ENCODE data around the gene PBX2.
"Not testable (repeated sequence)": the region's sequence is repeated elsewhere in the genome, so short reads cannot be mapped to it uniquely, and the experiment has no call there.

The PBX2 gene

GRCh38 chr6:32195652-32195901, 5.6 kb upstream of the PBX2 start:
- H3K9ac ChIP-seq (ENCODE audit: low read depth, low read length), result peak overlapping the region; percentile 68; the same call in 1 of the 2 replicates
- peaks cover 28% of the 10 kb centered on the region for H3K4me1 ChIP-seq (ENCODE audit: insufficient read depth, low read length)
- no peaks in the 10 kb centered on the region for H3K36me3 ChIP-seq (ENCODE audit: insufficient read depth, low read length)
- no peaks in the 10 kb centered on the region for H3K9me3 ChIP-seq (ENCODE audit: control insufficient read depth, insufficient read depth, low read length)

GRCh38 chr6:32194825-32195651, 5.0 kb upstream of the PBX2 start:
- Histone ChIP-seq H3K9ac (ENCODE audit: low read depth, low read length) (peak overlapping the region; percentile 71), H3K4me1 (ENCODE audit: insufficient read depth, low read length) (peaks cover 28% of the 10 kb centered on the region), H3K9me3 (ENCODE audit: control insufficient read depth, insufficient read depth, low read length) (no peaks in the 10 kb centered on the region), H3K36me3 (ENCODE audit: insufficient read depth, low read length) (no peaks in the 10 kb centered on the region)

GRCh38 chr6:32194388-32194787, 4.4 kb upstream of the PBX2 start:
- peaks cover 28% of the 10 kb centered on the region for H3K4me1 ChIP-seq (ENCODE audit: insufficient read depth, low read length)
- H3K9me3 ChIP-seq (ENCODE audit: control insufficient read depth, insufficient read depth, low read length), result no peaks in the 10 kb centered on the region
- no peaks in the 10 kb centered on the region for H3K36me3 ChIP-seq (ENCODE audit: insufficient read depth, low read length)
- no peak overlapping the region for H3K9ac ChIP-seq (ENCODE audit: low read depth, low read length)

- Histone ChIP-seq H3K9ac (ENCODE audit: low read depth, low read length) (peak overlapping the region; percentile 57; the same call in 1 of the 2 replicates), H3K4me1 (ENCODE audit: insufficient read depth, low read length) (peaks cover 35% of the 10 kb centered on the region)
- not testable (repeated sequence) for H3K36me3 ChIP-seq (ENCODE audit: insufficient read depth, low read length); H3K9me3 ChIP-seq (ENCODE audit: control insufficient read depth, insufficient read depth, low read length)
These were observed 3.1 kb upstream of the PBX2 start for GRCh38 chr6:32193096-32193495.

- Histone ChIP-seq H3K9me3 (ENCODE audit: control insufficient read depth, insufficient read depth, low read length) (no peaks in the 10 kb centered on the region), H3K9ac (ENCODE audit: low read depth, low read length) (peak within 1 kb of the TSS; percentile 57), H3K4me1 (ENCODE audit: insufficient read depth, low read length) (peaks cover 35% of the 10 kb centered on the region), H3K36me3 (ENCODE audit: insufficient read depth, low read length) (0 out of 2 replicates have a peak, but pooled peaks cover 2% of the 10 kb centered on the region)
These were observed 2.6 kb upstream of the PBX2 start, which contains the start of gene GPSM3 for GRCh38 chr6:32192608-32193039. Gene GPSM3, minus strand, starts transcription at chr6:32192643. Its CDS starts 130 bp downstream, at chr6:32192513.

- H3K36me3 ChIP-seq (ENCODE audit: insufficient read depth, low read length), result 0 out of 2 replicates have a peak, but pooled peaks cover 3% of the 10 kb centered on the region
- H3K4me1 ChIP-seq (ENCODE audit: insufficient read depth, low read length), result peaks cover 35% of the 10 kb centered on the region
- H3K9ac ChIP-seq (ENCODE audit: low read depth, low read length), result peak overlapping the region; percentile 11; the same call in 1 of the 2 replicates
These were observed 1.9 kb upstream of the PBX2 start for GRCh38 chr6:32191696-32192607.

GRCh38 chr6:32190911-32191677, 1.1 kb upstream of the PBX2 start:
- 0 out of 2 replicates have a peak, but pooled peaks cover 3% of the 10 kb centered on the region for H3K36me3 ChIP-seq (ENCODE audit: insufficient read depth, low read length)
- no peaks in the 10 kb centered on the region for H3K9me3 ChIP-seq (ENCODE audit: control insufficient read depth, insufficient read depth, low read length)
- peaks cover 35% of the 10 kb centered on the region for H3K4me1 ChIP-seq (ENCODE audit: insufficient read depth, low read length)
- no peak overlapping the region; the same call in 1 of the 2 replicates for H3K9ac ChIP-seq (ENCODE audit: low read depth, low read length)

More at GRCh38 chr6:32191696-32192607, 1.9 kb upstream of the PBX2 start:
- no peaks in the 10 kb centered on the region for H3K9me3 ChIP-seq (ENCODE audit: control insufficient read depth, insufficient read depth, low read length)

GRCh38 chr6:32189742-32190053, 304 bp downstream of the PBX2 start:
- Histone ChIP-seq H3K9me3 (ENCODE audit: control insufficient read depth, insufficient read depth, low read length) (no peaks in the 10 kb centered on the region), H3K9ac (ENCODE audit: low read depth, low read length) (peak overlapping the region; percentile 77; the same call in 1 of the 2 replicates), H3K4me1 (ENCODE audit: insufficient read depth, low read length) (peaks cover 36% of the 10 kb centered on the region), H3K36me3 (ENCODE audit: insufficient read depth, low read length) (0 out of 2 replicates have a peak, but pooled peaks cover 3% of the 10 kb centered on the region)

GRCh38 chr6:32189069-32189741, 797 bp downstream of the PBX2 start:
- Histone ChIP-seq H3K36me3 (ENCODE audit: insufficient read depth, low read length) (0 out of 2 replicates have a peak, but pooled peaks cover 3% of the 10 kb centered on the region), H3K9me3 (ENCODE audit: control insufficient read depth, insufficient read depth, low read length) (no peaks in the 10 kb centered on the region), H3K9ac (ENCODE audit: low read depth, low read length) (peak overlapping the region; percentile 77), H3K4me1 (ENCODE audit: insufficient read depth, low read length) (peaks cover 31% of the 10 kb centered on the region)

- H3K9me3 ChIP-seq (ENCODE audit: control insufficient read depth, insufficient read depth, low read length), result no peaks in the 10 kb centered on the region
- peak overlapping the region; percentile 77 for H3K9ac ChIP-seq (ENCODE audit: low read depth, low read length)
- H3K36me3 ChIP-seq (ENCODE audit: insufficient read depth, low read length), result 0 out of 2 replicates have a peak, but pooled peaks cover 3% of the 10 kb centered on the region
- peaks cover 26% of the 10 kb centered on the region for H3K4me1 ChIP-seq (ENCODE audit: insufficient read depth, low read length)
These were observed 1.5 kb downstream of the PBX2 start for GRCh38 chr6:32188381-32189068.

- H3K9ac ChIP-seq (ENCODE audit: low read depth, low read length); H3K9me3 ChIP-seq (ENCODE audit: control insufficient read depth, insufficient read depth, low read length); H3K36me3 ChIP-seq (ENCODE audit: insufficient read depth, low read length): not testable (repeated sequence)
- peaks cover 26% of the 10 kb centered on the region for H3K4me1 ChIP-seq (ENCODE audit: insufficient read depth, low read length)
These were observed 2.1 kb downstream of the PBX2 start for GRCh38 chr6:32187725-32188380.

- H3K9me3 ChIP-seq (ENCODE audit: control insufficient read depth, insufficient read depth, low read length), result no peaks in the 10 kb centered on the region
- no peak overlapping the region for H3K9ac ChIP-seq (ENCODE audit: low read depth, low read length)
These were observed 2.8 kb downstream of the PBX2 start for GRCh38 chr6:32187009-32187709.

More at GRCh38 chr6:32187009-32187709, 2.8 kb downstream of the PBX2 start:
- Histone ChIP-seq H3K36me3 (ENCODE audit: insufficient read depth, low read length) (0 out of 2 replicates have a peak, but pooled peaks cover 3% of the 10 kb centered on the region), H3K4me1 (ENCODE audit: insufficient read depth, low read length) (peaks cover 25% of the 10 kb centered on the region)
